HG02970 (cell line): ENCODE results near the gene CDK17.
"Not testable (repeated sequence)": the region's sequence is repeated elsewhere in the genome, so short reads cannot be mapped to it uniquely, and the experiment has no call there.

Experiments used
- ATAC-seq: cut with Tn5 transposase; IDR thresholded peaks from one replicate; pipeline ENCODE4 v1.9.1; 2021; ENCODE audit warnings: mild to moderate bottlenecking, moderate library complexity, moderate number of reproducible peaks; ENCODE audit not compliant: unreplicated experiment, low FRiP score

Gene CDK17

DNA sequence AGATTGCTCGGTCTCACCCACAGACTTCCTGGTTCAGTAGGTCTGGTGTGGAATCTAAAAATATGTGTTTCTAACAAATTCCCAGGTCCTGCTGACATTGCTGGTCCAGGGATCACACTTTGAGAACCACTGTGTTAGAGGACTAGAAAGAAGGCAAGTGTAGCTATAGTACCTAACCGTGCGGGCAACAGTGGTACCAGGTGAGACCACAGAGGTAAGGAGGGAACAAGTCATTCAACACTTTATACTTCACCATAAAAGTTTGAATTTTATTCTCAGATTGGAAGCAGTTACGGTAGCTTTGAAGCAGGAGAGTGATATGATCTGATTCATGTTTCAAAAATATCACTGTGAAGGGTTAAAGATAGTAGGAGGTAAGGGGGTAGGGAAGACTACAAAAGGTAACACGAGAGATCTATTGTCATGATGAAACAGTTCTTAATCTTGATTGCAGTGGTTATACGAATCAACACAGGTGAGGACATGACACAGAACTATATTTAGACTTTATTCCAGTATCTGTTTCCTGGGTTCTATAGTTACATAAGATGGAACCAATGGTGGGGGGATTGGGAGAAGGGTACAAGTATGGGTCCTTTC is 73.5 kb downstream of the CDK17 start:
- ATAC-seq: no peak

- no peak for ATAC-seq
Measured at GRCh38 chr12:96323906-96324305, 76.3 kb downstream of the CDK17 start.

GRCh38 chr12:96322720-96323119 is 77.5 kb downstream of the CDK17 start:
- no peak for ATAC-seq

GRCh38 chr12:96321941-96322340 is 78.3 kb downstream of the CDK17 start:
- ATAC-seq: no peak

GRCh38 chr12:96317801-96318200 is 82.4 kb downstream of the CDK17 start:
- ATAC-seq: not testable (repeated sequence)

GRCh38 chr12:96315741-96316481 is 84.3 kb downstream of the CDK17 start:
- not testable (repeated sequence) for ATAC-seq

DNA sequence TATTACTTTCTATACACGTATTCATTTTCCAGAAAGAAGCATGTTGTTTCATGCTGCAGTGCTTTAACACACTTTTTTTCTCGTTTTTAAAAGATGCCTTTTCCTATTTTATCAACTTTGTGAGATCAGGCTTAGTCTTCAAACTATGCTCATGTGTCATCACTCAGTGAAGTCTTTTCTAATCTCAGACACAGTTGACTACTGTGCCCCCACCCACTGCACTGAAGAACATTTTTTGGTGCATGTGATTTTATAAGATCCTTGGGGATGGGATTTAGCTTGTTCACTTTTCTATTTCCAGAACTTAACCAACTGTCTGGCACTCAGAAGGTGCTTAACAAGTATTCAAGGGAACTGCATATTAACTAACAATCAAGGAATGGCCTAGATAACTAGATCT is 85.5 kb downstream of the CDK17 start:
- no peak for ATAC-seq

DNA sequence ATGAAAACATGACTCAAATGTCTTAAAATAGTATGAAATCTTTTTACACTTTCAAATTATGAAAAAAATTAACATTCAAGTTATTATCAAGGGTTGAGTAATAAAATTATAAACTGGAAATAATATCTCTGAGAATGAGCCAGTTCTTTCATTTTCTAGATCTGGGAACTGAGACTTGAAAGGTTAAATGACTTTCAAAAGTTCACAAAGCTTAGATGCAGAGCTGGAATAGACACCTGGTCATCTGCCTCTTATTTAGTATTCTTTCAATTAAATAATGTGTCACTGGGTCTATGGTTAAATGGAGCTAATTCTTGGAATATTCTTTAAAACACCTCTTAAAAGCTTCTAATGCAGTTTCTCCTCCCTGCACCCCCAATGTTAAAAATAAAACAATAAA is 86.6 kb downstream of the CDK17 start:
- ATAC-seq: no peak

DNA sequence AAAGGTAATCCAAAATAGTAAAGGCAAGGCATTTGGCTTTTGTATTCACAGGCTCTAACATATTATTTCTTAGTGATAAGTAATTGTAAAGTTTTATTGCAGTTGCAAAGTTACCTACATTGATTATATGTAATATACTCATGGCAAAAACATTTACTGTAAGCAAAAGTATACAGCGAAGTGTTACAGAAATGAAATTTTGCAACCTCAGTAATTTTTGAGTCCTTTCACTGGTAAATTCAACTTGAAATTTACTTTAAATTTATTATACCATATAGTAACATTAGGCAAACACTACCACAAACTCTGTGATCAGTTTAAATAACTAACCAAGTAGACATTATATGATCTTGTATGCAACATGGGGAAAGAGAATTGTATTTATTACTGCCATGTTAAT is 89.0 kb downstream of the CDK17 start:
- no peak for ATAC-seq

- ATAC-seq: no peak
Measured at GRCh38 chr12:96310067-96310466, 90.2 kb downstream of the CDK17 start.

- no peak for ATAC-seq
Measured at GRCh38 chr12:96308881-96309280, 91.4 kb downstream of the CDK17 start.

DNA sequence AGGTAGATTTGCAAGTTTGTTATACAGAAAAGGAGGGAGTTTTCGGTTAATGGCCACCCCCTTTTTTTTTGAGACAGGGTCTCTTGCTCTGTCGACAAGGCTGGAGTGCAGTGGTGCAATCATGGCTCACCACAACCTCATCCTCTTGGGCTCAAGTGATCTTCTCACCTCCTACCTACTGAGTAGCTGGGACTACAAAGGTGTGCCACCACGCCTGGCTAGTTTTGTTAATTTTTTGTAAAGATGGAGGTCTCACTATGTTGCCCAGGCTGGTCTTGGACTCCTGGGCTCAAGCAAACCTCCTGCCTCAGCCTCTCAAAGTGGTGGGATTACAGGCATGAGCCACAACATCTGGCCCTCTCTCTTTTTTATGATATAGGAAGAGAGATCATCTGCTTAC is 94.6 kb downstream of the CDK17 start:
- ATAC-seq: no peak

GRCh38 chr12:96303653-96304052 is 96.6 kb downstream of the CDK17 start:
- no peak for ATAC-seq

- no peak for ATAC-seq
Measured at GRCh38 chr12:96302687-96303310, 97.4 kb downstream of the CDK17 start.

DNA sequence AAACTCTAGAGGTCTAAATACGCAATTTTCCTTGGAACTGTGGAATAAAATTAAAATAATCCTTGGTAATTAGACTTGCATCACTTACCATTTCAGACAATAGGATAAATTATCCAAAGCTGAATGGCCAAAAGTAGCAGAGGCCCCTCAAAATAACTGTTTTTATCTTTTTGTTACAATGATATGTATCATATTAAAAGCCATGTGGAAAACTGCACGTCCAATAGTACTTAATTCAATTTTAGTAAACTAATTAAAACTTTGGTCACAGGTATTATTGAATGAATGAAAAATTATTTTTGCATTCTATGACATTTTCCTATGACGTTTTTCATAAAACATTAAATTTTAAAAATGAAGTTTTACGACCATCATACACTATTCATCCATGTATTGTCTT is 98.5 kb downstream of the CDK17 start:
- ATAC-seq: no peak

GRCh38 chr12:96300064-96300463 is 100.2 kb downstream of the CDK17 start:
- ATAC-seq: no peak

- no peak for ATAC-seq
Measured at GRCh38 chr12:96297504-96297903, 102.7 kb downstream of the CDK17 start.

- no peak for ATAC-seq
Measured at GRCh38 chr12:96295532-96296160, 104.6 kb downstream of the CDK17 start.

DNA sequence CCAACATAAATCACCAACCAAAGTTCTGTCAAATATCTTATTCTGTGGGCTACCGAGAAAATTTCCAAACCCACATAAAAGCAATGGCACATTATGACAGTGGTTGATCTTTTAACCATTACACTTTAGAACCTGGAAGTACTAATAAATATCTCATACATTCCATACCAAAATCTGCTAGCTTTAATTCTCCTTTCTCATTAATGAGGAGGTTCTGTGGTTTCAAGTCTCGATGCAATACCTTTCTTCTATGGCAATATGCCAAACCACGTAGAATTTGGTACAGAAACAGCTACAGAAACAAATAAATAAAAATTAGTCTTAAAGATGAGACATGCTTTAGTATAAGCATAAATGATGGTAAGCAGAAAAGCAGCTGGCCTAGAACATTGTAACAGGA is 105.4 kb downstream of the CDK17 start:
- ATAC-seq: no peak

DNA sequence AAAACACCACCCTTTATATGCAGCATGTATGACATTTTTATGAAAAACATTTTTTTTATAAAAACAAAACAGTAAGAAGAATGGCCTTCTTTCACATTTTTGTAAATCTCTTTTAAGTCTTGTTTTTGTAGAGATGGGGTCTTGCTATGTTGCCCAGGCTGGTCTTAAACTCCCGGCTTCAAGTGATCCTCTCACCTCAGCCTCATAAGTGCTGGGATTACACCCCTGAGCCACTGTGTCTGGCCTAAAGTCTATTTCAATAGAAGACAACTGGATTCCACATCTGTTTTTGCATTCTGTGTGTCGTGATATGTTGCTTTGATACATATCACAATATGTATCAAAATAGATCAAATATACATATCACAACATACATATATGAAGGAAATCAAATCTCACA is 107.1 kb downstream of the CDK17 start:
- ATAC-seq: no peak

- ATAC-seq: no peak
Measured at GRCh38 chr12:96289067-96289466, 111.2 kb downstream of the CDK17 start.
